H1 (cell line): Measurements from ENCODE around the gene RNU4-1. TPM values are rescaled to one million over a fixed set of nuclear protein-coding genes. Genes with fewer than 3 reads are reported as not detected.

Experiments used
- CTCF ChIA-PET: fragments of 300-600 bp; sonication (Branson Sonifier 250); formaldehyde crosslinking; loops from one replicate; lab custom pipeline; 2021; ENCODE audit not compliant: partially characterized antibody; lab: Charles Lee
- POLR2A ChIA-PET: fragments of 300-600 bp; sonication (Branson Sonifier 250); formaldehyde crosslinking; loops from one replicate; lab custom pipeline; 2021; ENCODE audit warnings: inconsistent platforms; ENCODE audit not compliant: partially characterized antibody; lab: Charles Lee
- DNase-seq, 2 experiments: peaks; one replicate each; pipeline versions ENCODE4 v3.0.0 to v3.0.0-alpha.2; 2010 to 2022; ENCODE audit warnings: low spot score in 2 of 2, low read depth in 1 of 2, mixed read lengths in 1 of 2
- FAIRE-seq: peaks from 2 replicates; lab custom pipeline; 2011; peaks lifted over from hg19 to GRCh38; lab: Jason Lieb, UNC
- H2AFZ ChIP-seq: 2 replicates; pipeline ENCODE4 v1.8.1; 2012; ENCODE audit warnings: low read length, inconsistent platforms
- H2AK5ac ChIP-seq: 2 replicates; pipeline ENCODE4 v1.6.1; 2013; ENCODE audit warnings: low read depth, low read length
- H2BK120ac ChIP-seq: replicated peaks from 2 replicates; pipeline ENCODE3; 2013; ENCODE audit warnings: low read depth, low read length, inconsistent platforms
- H2BK12ac ChIP-seq: 2 replicates; pipeline ENCODE4 v1.6.1; 2013; ENCODE audit warnings: low read depth, low read length
- H2BK15ac ChIP-seq: 2 replicates; pipeline ENCODE4 v1.6.1; 2013; ENCODE audit warnings: low read length
- H2BK20ac ChIP-seq: 2 replicates; pipeline ENCODE4 v1.6.1; 2013; ENCODE audit warnings: low read length
- H2BK5ac ChIP-seq: 2 replicates; pipeline ENCODE4 v1.6.1; 2013; ENCODE audit warnings: low read depth, low read length
- H3K14ac ChIP-seq: 2 replicates; pipeline ENCODE4 v1.6.1; 2013; ENCODE audit warnings: inconsistent platforms; ENCODE audit not compliant: insufficient read length
- H3K18ac ChIP-seq: 2 replicates; pipeline ENCODE4 v1.6.1; 2013; ENCODE audit warnings: low read length; ENCODE audit errors: extremely low read depth
- H3K23ac ChIP-seq: 2 replicates; pipeline ENCODE4 v1.6.1; 2013; ENCODE audit warnings: inconsistent platforms; ENCODE audit not compliant: insufficient read length
- H3K23me2 ChIP-seq: 2 replicates; pipeline ENCODE4 v1.6.1; 2013; ENCODE audit warnings: low read depth, low read length
- H3K27ac ChIP-seq: 2 replicates; pipeline ENCODE4 v1.6.1; 2011; ENCODE audit warnings: low read depth, low read length, inconsistent platforms
- H3K27me3 ChIP-seq, 4 experiments: replicated peaks in 1 of 4; 1 replicate in 1 of 4; 2 replicates in 3 of 4; pipeline versions ENCODE4 v1.6.1 to v1.8.1; 2011 to 2013; ENCODE audit warnings: low read length in 3 of 4, mild to moderate bottlenecking in 3 of 4, inconsistent platforms in 2 of 4, mixed read lengths in 2 of 4, moderate library complexity in 1 of 4; ENCODE audit not compliant: control insufficient read depth in 3 of 4, insufficient read depth in 3 of 4; ENCODE audit errors: extremely low read depth in 1 of 4
- H3K36me3 ChIP-seq, 4 experiments: 2 replicates each; pipeline versions ENCODE4 v1.6.1 to v1.8.1; 2011 to 2013; ENCODE audit warnings: mild to moderate bottlenecking in 4 of 4, low read length in 3 of 4, moderate library complexity in 2 of 4, control low read depth in 1 of 4, inconsistent platforms in 1 of 4; ENCODE audit not compliant: insufficient read depth in 4 of 4, control insufficient read depth in 2 of 4
- H3K4ac ChIP-seq: replicated peaks from 2 replicates; pipeline ENCODE3; 2013; ENCODE audit warnings: low read length, low read depth, mixed read lengths, inconsistent platforms; ENCODE audit not compliant: insufficient read length
- H3K4me1 ChIP-seq, 4 experiments: replicated peaks in 1 of 4; 1 replicate in 1 of 4; 2 replicates in 3 of 4; pipeline versions ENCODE4 v1.6.1 to v1.8.1; 2011 to 2013; ENCODE audit warnings: low read length in 3 of 4, inconsistent platforms in 2 of 4, mixed read lengths in 1 of 4; ENCODE audit not compliant: insufficient read depth in 4 of 4, control insufficient read depth in 3 of 4
- H3K4me2 ChIP-seq, 2 experiments: 2 replicates each; pipeline versions ENCODE4 v1.6.1 to v1.8.1; 2011 to 2013; ENCODE audit warnings: low read depth in 2 of 2, low read length in 2 of 2, control low read depth in 1 of 2, inconsistent platforms in 1 of 2, mild to moderate bottlenecking in 1 of 2; ENCODE audit not compliant: insufficient read depth in 1 of 2
- H3K4me3 ChIP-seq, 4 experiments: fragments of 200-600, 300-600 bp in 1 of 4; sonication (generic), shearing (Covaris generic), sonication (Bioruptor Twin) in 1 of 4; 2 replicates each; pipeline versions ENCODE4 v1.5.1 to v1.8.1; 2011 to 2016; ENCODE audit warnings: low read length in 4 of 4, low read depth in 3 of 4, control low read depth in 2 of 4, inconsistent platforms in 2 of 4, mild to moderate bottlenecking in 2 of 4, mixed read lengths in 1 of 4, moderate library complexity in 1 of 4; ENCODE audit not compliant: insufficient read depth in 2 of 4; ENCODE audit errors: extremely low read depth in 1 of 4
- H3K56ac ChIP-seq: replicated peaks from 2 replicates; pipeline ENCODE3; 2013; ENCODE audit warnings: low read depth, mild to moderate bottlenecking, mixed read lengths, low read length, inconsistent platforms; ENCODE audit not compliant: insufficient read length
- H3K79me1 ChIP-seq: 2 replicates; pipeline ENCODE4 v1.6.1; 2013; ENCODE audit warnings: low read depth, low read length, control low read depth
- H3K79me2 ChIP-seq, 2 experiments: 2 replicates each; pipeline versions ENCODE4 v1.6.1 to v1.8.1; 2012 to 2013; ENCODE audit warnings: low read length in 2 of 2, mild to moderate bottlenecking in 2 of 2, inconsistent platforms in 1 of 2; ENCODE audit not compliant: insufficient read depth in 2 of 2, control insufficient read depth in 1 of 2
- H3K9ac ChIP-seq, 4 experiments: replicated peaks in 1 of 4; 1 replicate in 1 of 4; 2 replicates in 3 of 4; pipeline versions ENCODE4 v1.6.1 to v1.8.1; 2011 to 2013; ENCODE audit warnings: low read depth in 3 of 4, low read length in 3 of 4, control low read depth in 2 of 4, mild to moderate bottlenecking in 2 of 4, moderate library complexity in 2 of 4, inconsistent platforms in 1 of 4; ENCODE audit errors: extremely low read depth in 1 of 4
- H3K9me3 ChIP-seq, 2 experiments: 2 replicates each; pipeline versions ENCODE4 v1.6.1 to v1.8.1; 2012 to 2013; ENCODE audit warnings: mild to moderate bottlenecking in 2 of 2, moderate library complexity in 2 of 2, control low read depth in 1 of 2, inconsistent platforms in 1 of 2, low read depth in 1 of 2, low read length in 1 of 2, mixed read lengths in 1 of 2; ENCODE audit not compliant: insufficient read depth in 2 of 2
- H4K20me1 ChIP-seq, 2 experiments: replicated peaks in 1 of 2; 2 replicates each; pipeline versions ENCODE3 to v1.8.1; 2011 to 2013; ENCODE audit warnings: inconsistent platforms in 2 of 2, low read length in 2 of 2, mild to moderate bottlenecking in 1 of 2; ENCODE audit not compliant: insufficient read depth in 2 of 2, control insufficient read depth in 1 of 2
- H4K5ac ChIP-seq: 2 replicates; pipeline ENCODE4 v1.6.1; 2013; ENCODE audit warnings: low read length, low read depth, mixed read lengths, inconsistent platforms; ENCODE audit not compliant: insufficient read length
- H4K8ac ChIP-seq: 2 replicates; pipeline ENCODE4 v1.8.0; 2013; ENCODE audit warnings: mild to moderate bottlenecking, moderate library complexity, low read length, inconsistent platforms; ENCODE audit not compliant: insufficient read depth; ENCODE audit errors: extremely low read depth
- H4K91ac ChIP-seq: replicated peaks from 2 replicates; pipeline ENCODE3; 2013; ENCODE audit warnings: low read length, mixed read lengths, inconsistent platforms; ENCODE audit not compliant: insufficient read length
- BRCA1 ChIP-seq: IDR thresholded peaks from 2 replicates; pipeline ENCODE4 v1.6.1; 2012; ENCODE audit warnings: low read depth, low read length, improper control_type of control experiment
- CBX5 ChIP-seq: fragments of 300-800, 300-1000 bp; sonication (generic); IDR thresholded peaks from 2 replicates; pipeline ENCODE4 v1.7.1; 2016; ENCODE audit warnings: antibody characterized with exemption, low read length, low read depth
- CTCF ChIP-seq, 3 experiments: IDR thresholded peaks; 1 replicate in 2 of 3; 2 replicates in 1 of 3; pipeline versions ENCODE4 v1.5.1 to v1.6.1; 2011; ENCODE audit warnings: low read length in 3 of 3, mild to moderate bottlenecking in 3 of 3, inconsistent platforms in 2 of 3, low read depth in 1 of 3, moderate library complexity in 1 of 3; ENCODE audit not compliant: insufficient read depth in 1 of 3; ENCODE audit errors: control extremely low read depth in 1 of 3
- KDM4A ChIP-seq: IDR thresholded peaks from one replicate; pipeline ENCODE4 v1.7.1; 2012; ENCODE audit warnings: low read depth, mild to moderate bottlenecking, moderate library complexity, low read length, inconsistent platforms; ENCODE audit not compliant: severe bottlenecking
- MAX ChIP-seq: IDR thresholded peaks from 2 replicates; pipeline ENCODE4 v1.6.1; 2012; ENCODE audit warnings: inconsistent platforms
- POLR2A ChIP-seq, 2 experiments: IDR thresholded peaks; 1 replicate in 1 of 2; 2 replicates in 1 of 2; pipeline ENCODE4 v1.6.1; 2011; ENCODE audit warnings: low read depth in 2 of 2, low read length in 2 of 2, mild to moderate bottlenecking in 2 of 2; ENCODE audit errors: control extremely low read depth in 1 of 2
- RXRA ChIP-seq: IDR thresholded peaks from 2 replicates; pipeline ENCODE4 v1.6.1; 2011; ENCODE audit warnings: low read depth, mild to moderate bottlenecking, low read length, moderate library complexity; ENCODE audit not compliant: insufficient read depth
- WGBS, 2 experiments: shearing (Covaris generic) in 1 of 2; methylation state at CpG; one replicate each; pipeline versions ENCODE4 v1.1.6 to v1.1.7; 2013 to 2015; ENCODE audit warnings: low lambda C conversion rate in 2 of 2, mixed read lengths in 2 of 2, inconsistent platforms in 1 of 2, low coverage in 1 of 2, missing lambda C conversion rate in 1 of 2; ENCODE audit not compliant: insufficient replicate concordance in 2 of 2, insufficient coverage in 1 of 2, insufficient read length in 1 of 2; ENCODE audit errors: extremely low coverage in 1 of 2, missing lambda C conversion rate in 1 of 2; 5-methylcytosine and 5-hydroxymethylcytosine counted together
- polyA plus RNA-seq, 7 experiments: library from polyadenylated mRNA; depleted of rRNA in 3 of 7; stranded (reverse) in 5 of 7; unstranded in 2 of 7; fragments of >200 nt in 5 of 7; fragments of 200-250 nt in 2 of 7; gene quantifications; 1 replicate in 5 of 7; 2 replicates in 1 of 7; 4 replicates in 1 of 7; pipeline versions ENCODE4 v1.2.1 to v1.2.3, GENCODE V29; 2011 to 2013; ENCODE audit warnings: missing spikeins in 2 of 7, mixed read lengths in 2 of 7
- total RNA-seq: library from RNA; stranded (reverse); fragmentation: NEBNext Ultra II Directional; extraction: Animal tissue kit (Norgen Biotek cat#: 25700); gene quantifications from 2 replicates; pipeline ENCODE4 v1.2.1, GENCODE V29; 2021

RNU4-1 gene
- total and polyA plus RNA-seq, 2 of the 8 experiments (the other 6 are each of a cell fraction or from before 2014, with no cell fraction given), result under 0.01 to 1,424 TPM

DNA sequence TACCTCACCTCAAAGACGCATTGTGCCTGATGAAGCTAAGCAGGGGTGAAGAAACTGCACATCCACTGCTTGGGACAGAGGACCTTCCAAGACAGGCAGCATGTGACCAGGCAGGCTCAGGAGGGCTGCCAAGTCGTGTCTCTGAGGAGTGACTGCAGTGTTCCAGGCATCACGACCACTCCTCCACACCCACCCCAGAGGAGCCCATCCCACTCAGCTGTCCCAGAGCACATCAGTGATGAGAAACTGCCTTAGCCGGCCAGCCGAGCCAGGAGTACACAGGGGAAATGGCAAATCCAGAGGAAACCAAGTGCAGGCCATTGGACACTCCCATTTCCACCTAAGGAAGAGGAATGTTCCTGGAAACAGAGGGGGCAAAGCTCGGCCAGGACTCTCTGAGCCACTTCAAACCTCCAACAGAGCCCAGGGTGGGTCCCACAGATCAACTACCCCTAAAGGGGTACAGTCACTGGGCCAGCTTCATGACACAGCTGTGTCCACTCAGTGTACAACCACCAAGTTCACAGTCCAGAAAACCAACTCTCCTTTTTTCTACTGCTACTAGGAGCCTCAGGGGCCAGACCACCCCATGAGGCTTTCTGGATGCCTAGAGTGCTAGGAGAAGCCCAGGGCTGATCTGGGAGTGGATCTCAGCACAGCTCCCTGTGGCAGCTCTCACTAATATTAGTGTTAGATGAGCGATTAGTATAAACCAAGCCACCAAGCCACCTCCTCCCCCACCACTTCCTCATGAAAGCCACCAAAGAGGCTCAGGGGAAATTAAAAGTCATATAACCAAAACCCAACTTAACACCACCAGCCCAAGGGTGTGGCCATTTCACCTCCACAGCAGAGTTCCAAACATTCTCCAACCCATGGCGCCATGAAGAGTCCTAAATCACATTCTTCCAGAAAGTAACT lies 42.9 kb downstream of the RNU4-1 start:
- no peaks in the 10 kb centered on the region for H3K23me2 ChIP-seq
- CTCF ChIA-PET, result interaction anchor here (1.2 to 34.8 kb wide), 4 partner anchors 5 to 49 kb away, joined by 3 to 930 read pairs (median 741); partner anchors contain the start of genes PXN and RPLP0

More for the DNA sequence above, 42.9 kb downstream of the RNU4-1 start:
- Histone ChIP-seq H3K18ac (no peak overlapping the region), H3K4me3 (no peak overlapping the region), H3K56ac (no peak overlapping the region), H3K79me1 (peaks cover 12% of the 10 kb centered on the region), H2BK5ac (no peak overlapping the region; the same call in 1 of the 2 replicates), H2BK120ac (no peak overlapping the region), H3K79me2 (peaks cover 0 to 68% of the 10 kb centered on the region in 2 experiments; a peak in 3 of 4 replicates), H3K14ac (no peak overlapping the region), H4K5ac (no peak overlapping the region), H3K4me1 (peaks cover under 1 to 7% (median 2%) of the 10 kb centered on the region in 4 experiments; a peak in 6 of 7 replicates), H2AK5ac (no peak overlapping the region), H4K20me1 (peaks cover 9 to 26% of the 10 kb centered on the region in 2 experiments), H3K9ac (no peak overlapping the region), H3K27ac (no peak overlapping the region), H3K36me3 (no peaks in the 10 kb centered on the region; a peak in 1 of 8 replicates), H3K9me3 (no peaks in the 10 kb centered on the region), H2AFZ (no peak overlapping the region)
- POLR2A ChIA-PET, result interaction anchor here (67.0 to 88.3 kb wide), 2 partner anchors 17 to 21 kb away, joined by 4270 read pairs; partner anchors contain the start of genes GCN1, PXN, RNU4-1 and RNU4-2
- DNase-seq, result no peak
- FAIRE-seq, result no peak
- TF ChIP-seq MAX (no peak), BRCA1 (no peak), RXRA (no peak), KDM4A (no peak), POLR2A (IDR thresholded peaks at IDR 0.05; ENCODE audit: control extremely low read depth in 1 of 2, low read depth in 2 of 2, low read length in 2 of 2) (no peak), CTCF (IDR thresholded peaks at IDR 0.05; ENCODE audit: control extremely low read depth in 1 of 3, insufficient read depth in 1 of 3, low read depth in 1 of 3, low read length in 3 of 3) (no peak), CBX5 (no peak)
- TF ChIP-seq, all 59 proteins: peak for 0
- Histone ChIP-seq H3K4me2 (no peak overlapping the region), H2BK15ac (no peak overlapping the region), H2BK12ac (no peak overlapping the region), H2BK20ac (no peak overlapping the region), H3K27me3 (no peaks in the 10 kb centered on the region), H3K23ac (peak overlapping the region; percentile 35), H4K91ac (no peak overlapping the region), H4K8ac (no peak overlapping the region), H3K4ac (no peak overlapping the region)
- WGBS, 2 experiments, result 89% methylated on average over 8 of the region's 8 CpGs; no CpG with 5 or more reads in 1 of the 2 experiments
